H1 (cell line): ENCODE measurements around the gene PDE3A.

Source experiments
- BRCA1 ChIP-seq: IDR thresholded peaks from 2 replicates; pipeline ENCODE4 v1.6.1; 2012; ENCODE audit warnings: low read depth, low read length, improper control_type of control experiment
- CTCF ChIP-seq, 3 experiments: IDR thresholded peaks; 1 replicate in 2 of 3; 2 replicates in 1 of 3; pipeline versions ENCODE4 v1.5.1 to v1.6.1; 2011; ENCODE audit warnings: low read length in 3 of 3, mild to moderate bottlenecking in 3 of 3, inconsistent platforms in 2 of 3, low read depth in 1 of 3, moderate library complexity in 1 of 3; ENCODE audit not compliant: insufficient read depth in 1 of 3; ENCODE audit errors: control extremely low read depth in 1 of 3
- EP300 ChIP-seq, 2 experiments: IDR thresholded peaks; 1 replicate in 1 of 2; 2 replicates in 1 of 2; pipeline ENCODE4 v1.6.1; 2011 to 2012; ENCODE audit warnings: low read depth in 2 of 2, low read length in 2 of 2, mild to moderate bottlenecking in 2 of 2, borderline replicate concordance in 1 of 2, inconsistent platforms in 1 of 2, moderate library complexity in 1 of 2
- EZH2 ChIP-seq: fragments of 200-600 bp; sonication (generic); IDR thresholded peaks from 2 replicates; pipeline ENCODE4 v1.7.1; 2012; ENCODE audit warnings: low read depth, mild to moderate bottlenecking, moderate library complexity, low read length, inconsistent platforms; ENCODE audit not compliant: severe bottlenecking
- RAD21 ChIP-seq, 2 experiments: IDR thresholded peaks in 1 of 2; conservative IDR thresholded peaks in 1 of 2; 2 replicates each; pipeline ENCODE4 v1.6.1; 2011; ENCODE audit warnings: low read depth in 2 of 2, low read length in 2 of 2, improper control_type of control experiment in 1 of 2, inconsistent platforms in 1 of 2, mild to moderate bottlenecking in 1 of 2, moderate library complexity in 1 of 2
- RFX5 ChIP-seq: IDR thresholded peaks from 2 replicates; pipeline ENCODE4 v1.6.1; 2011; ENCODE audit warnings: low read depth, low read length, improper control_type of control experiment, borderline replicate concordance
- SP1 ChIP-seq: IDR thresholded peaks from 2 replicates; pipeline ENCODE4 v1.6.1; 2011; ENCODE audit warnings: low read depth, low read length
- ZNF274 ChIP-seq: IDR thresholded peaks from 2 replicates; pipeline ENCODE4 v1.7.0; 2012; ENCODE audit warnings: low read length, borderline replicate concordance; ENCODE audit errors: extremely low read depth

GRCh38 chr12:20469300-20469699, 101.0 kb downstream of the PDE3A start:
- no peak for TF ChIP-seq RFX5
- TF ChIP-seq SP1, result no peak
- no peak for TF ChIP-seq ZNF274
- TF ChIP-seq BRCA1, result no peak
- TF ChIP-seq EP300 (IDR thresholded peaks at IDR 0.05; ENCODE audit: borderline replicate concordance in 1 of 2, low read depth in 2 of 2, low read length in 2 of 2), result no peak
- TF ChIP-seq RAD21 (IDR thresholded peaks at IDR 0.05 in 1 of 2, conservative IDR thresholded peaks at IDR 0.05 in 1 of 2; ENCODE audit: low read depth in 2 of 2, low read length in 2 of 2), result no peak
- TF ChIP-seq EZH2, result no peak
- no peak for TF ChIP-seq CTCF (IDR thresholded peaks at IDR 0.05; ENCODE audit: control extremely low read depth in 1 of 3, insufficient read depth in 1 of 3, low read depth in 1 of 3, low read length in 3 of 3)
